Putamen (tissue), 1 donor: Measurements from ENCODE around the gene MCC.

Source experiments
- DNase-seq: peaks from one replicate; pipeline ENCODE4 v3.0.0-alpha.2; 2016; ENCODE audit warnings: low spot score

The MCC gene

GRCh38 chr5:113223831-113224604 is 264.2 kb downstream of the MCC start:
- DNase-seq, result no peak

GRCh38 chr5:113223315-113223714 is 264.9 kb downstream of the MCC start:
- no peak for DNase-seq

DNA sequence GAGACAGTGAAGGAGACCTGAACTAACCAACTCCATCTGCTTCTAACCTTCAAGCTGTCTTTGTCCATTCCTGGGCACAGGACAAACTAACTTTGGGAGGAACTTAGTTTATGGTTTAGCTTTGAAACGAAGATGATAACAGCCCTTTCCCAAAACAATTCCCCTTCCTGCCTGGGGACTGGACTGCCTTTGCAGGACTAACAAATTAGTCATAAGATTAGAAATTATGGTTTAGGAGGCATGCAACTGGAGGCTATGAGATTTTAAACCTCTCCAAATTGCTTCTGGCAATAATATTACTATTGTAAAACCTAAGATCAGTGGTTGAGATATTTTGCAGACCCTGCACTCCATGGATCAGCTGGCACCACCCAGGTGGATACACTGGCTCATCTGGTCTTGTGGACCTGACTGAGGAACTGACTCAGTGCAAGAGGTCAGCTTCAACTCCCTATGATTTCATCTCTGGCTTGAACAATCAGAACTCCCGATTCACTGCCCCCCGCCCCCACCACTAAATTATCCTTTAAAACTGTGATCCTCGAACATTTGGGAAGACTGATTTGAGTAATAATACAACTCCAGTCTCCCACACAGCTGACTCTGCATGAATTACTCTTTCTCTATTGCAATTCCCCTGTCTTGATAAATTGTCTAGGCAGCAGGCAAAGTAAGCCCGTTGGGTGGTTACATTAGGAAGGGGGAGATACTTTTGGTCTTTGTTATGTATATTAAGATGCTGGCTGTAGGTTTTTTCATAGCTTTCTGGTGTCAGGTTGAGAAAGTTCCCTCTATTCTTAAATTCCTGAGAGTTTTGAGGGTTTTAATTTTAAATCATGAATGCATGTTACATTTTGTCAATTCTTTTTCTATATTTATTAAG is 266.7 kb downstream of the MCC start:
- DNase-seq, result no peak

DNA sequence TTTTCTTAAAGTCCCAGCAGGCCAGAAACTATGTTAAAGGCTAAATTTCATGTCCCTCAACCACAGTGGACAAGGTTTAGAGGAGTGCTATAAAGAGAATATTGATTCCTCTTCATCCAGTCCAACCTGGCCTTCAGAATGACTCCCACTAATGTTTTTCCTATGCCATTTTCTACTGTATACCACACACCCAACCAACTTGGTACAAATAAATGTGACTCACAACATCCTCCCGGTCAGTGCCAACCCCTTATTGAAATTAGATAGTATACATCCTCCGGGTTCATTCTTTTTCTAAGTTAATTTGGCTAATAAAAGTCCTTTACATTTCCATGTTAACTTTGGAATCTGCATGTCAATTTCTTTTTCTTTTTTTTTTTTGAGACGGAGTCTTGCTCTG is 268.6 kb downstream of the MCC start:
- DNase-seq, result no peak

- no peak for DNase-seq
Measured at GRCh38 chr5:113218906-113219517, 269.2 kb downstream of the MCC start.

DNA sequence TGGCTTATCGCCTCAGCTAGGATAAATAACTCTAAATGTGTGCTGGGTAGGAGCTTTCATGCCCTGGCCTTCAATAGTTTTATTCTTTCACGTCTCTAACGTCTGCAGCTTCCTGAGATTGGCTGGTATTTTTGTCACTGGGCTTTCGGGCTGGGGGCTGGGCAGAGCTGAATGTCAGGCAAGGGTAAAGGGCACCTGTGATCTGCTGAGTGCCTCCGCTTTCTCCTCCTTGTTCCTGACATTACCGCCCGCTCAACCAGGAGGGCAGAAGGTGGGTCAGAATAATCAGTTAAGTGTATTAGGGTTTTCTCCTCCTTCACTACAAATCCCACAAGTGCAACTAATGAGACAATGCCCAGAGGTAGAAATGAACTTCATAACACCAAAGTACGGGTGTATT is 270.1 kb downstream of the MCC start:
- no peak for DNase-seq

DNA sequence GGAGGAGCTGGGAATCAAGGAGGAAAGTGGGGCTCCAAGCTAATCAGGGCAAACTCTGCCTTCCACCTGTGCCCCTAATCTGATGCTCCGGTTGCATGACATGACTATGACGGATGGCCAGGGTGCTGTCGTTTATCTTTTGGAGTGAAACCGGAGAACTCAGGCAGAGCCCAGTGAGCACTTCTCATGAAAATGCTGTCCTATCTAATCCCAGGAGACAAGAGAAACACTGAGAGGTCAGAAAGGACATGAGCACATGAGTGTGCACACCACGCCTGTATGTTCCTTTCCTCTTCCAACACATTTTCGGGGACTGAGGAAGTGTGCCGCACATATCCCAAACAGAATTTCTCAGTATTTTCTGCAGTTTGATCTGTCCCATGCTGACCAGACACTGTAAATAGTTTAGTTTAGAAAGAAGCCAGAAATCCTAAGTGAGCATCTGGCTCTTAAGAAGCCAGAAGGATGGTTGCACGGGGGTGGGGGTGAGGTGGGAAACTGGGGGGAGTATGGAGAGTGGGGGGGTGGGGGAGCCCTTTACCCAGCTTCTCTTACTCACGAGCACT is 270.6 kb downstream of the MCC start:
- no peak for DNase-seq

DNA sequence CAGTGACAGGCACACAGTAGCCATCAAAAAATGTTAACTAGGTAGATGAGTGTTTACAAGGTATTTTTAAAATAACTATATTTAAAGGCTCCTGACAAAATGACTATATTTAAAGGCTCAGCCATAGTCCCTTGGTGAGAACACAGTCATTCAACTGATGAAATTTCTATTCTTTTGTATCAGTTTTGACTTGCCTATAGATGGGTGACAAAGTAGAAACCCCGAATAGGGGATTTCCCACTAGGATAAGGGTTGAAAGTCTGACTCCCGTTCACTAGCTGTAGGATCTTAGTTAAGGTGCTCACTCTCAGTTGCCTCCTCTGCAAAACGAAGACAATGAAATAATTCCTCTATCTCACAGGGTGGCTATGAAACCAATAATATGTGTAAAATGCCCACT is 271.7 kb downstream of the MCC start:
- DNase-seq, result no peak

GRCh38 chr5:113215401-113216060 is 272.7 kb downstream of the MCC start:
- no peak for DNase-seq

GRCh38 chr5:113214606-113215323 is 273.5 kb downstream of the MCC start:
- DNase-seq, result no peak

- DNase-seq, result peak; percentile 37
Measured at GRCh38 chr5:113213551-113214425, 274.5 kb downstream of the MCC start.

- peak; percentile 24 for DNase-seq
Measured at GRCh38 chr5:113212244-113212920, 275.9 kb downstream of the MCC start.

- DNase-seq, result no peak
Measured at GRCh38 chr5:113209498-113209897, 278.8 kb downstream of the MCC start.

- DNase-seq, result no peak
Measured at GRCh38 chr5:113205807-113206206, 282.4 kb downstream of the MCC start.

DNA sequence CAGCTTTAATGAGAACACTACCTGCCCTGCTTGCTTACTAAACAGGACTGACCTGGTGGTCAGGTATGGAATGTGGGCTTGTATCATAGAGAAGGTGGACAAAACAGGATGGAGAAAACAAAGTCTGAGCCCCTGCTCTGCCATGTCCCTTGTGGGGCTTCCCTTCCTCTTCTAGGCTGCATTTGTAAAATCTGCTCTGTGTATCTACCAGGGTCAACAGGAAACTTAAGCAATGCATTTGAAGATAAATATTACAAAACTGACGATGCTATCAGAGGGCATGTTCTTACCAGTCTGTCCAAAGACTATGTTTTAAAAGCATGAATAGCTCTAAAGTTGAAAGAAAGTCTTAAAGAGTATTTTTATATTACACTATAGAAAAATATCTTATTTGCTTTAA is 282.9 kb downstream of the MCC start:
- no peak for DNase-seq

GRCh38 chr5:113204525-113205161 is 283.6 kb downstream of the MCC start:
- DNase-seq, result no peak

GRCh38 chr5:113203916-113204315 is 284.3 kb downstream of the MCC start:
- DNase-seq, result no peak

DNA sequence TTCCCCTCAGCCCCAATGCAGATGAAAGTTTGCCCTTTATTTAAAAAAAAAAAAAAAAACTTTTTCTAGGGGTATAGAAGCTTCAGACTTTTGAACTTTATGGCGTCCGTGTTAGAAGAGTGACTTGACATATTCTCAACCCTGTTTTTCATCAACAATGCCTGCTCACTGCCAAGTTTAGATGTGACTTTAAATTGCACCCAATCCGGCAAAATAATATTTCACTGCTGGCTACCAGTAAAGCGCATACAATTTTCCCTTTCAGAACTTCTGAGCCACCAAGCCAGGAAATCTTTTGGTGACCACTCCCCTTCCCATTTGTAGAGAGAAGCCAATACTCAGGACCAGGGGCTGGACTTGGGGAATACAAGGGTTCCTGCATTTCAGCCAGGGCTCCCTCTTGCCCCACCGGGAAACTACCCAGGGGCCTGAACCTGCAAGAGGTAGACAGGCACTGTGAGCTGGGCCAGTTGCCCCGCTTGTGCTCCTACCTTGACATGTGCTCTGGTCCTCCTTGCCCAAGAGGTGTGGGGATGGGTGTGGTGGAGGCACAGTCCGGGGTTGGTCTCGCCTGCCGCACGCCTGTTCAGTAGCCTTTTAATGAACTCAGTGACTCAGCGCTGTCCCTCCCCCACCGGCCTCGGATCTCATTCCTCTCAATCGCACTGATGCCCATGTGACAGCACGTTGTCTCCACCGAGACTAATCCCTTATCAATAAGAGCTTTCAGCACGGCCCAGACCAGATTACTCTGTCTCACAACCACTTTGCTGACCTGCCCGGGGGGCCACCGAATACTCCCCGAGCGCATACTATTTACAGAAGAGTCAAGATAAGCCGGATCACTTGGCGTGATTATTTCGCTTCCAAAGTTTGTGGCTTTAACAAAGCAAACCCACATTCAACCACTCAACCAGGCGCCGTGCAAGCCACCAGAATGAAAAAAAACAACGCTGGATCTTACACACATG is 285.2 kb downstream of the MCC start:
- no peak for DNase-seq
